ENCODE results near the gene GHRHR. TPM values are rescaled to one million over a fixed set of nuclear protein-coding genes. Genes with fewer than 3 reads are reported as not detected.

GHRHR gene
- total RNA-seq, 2 donors from 2014 or later, result not detected

GRCh38 chr7:30975256-30975899, 11.6 kb downstream of the GHRHR start:
- no peak for ATAC-seq
- Mint-ChIP-seq H3K27ac (no peak overlapping the region), H3K36me3 (ENCODE audit: low read depth) (peaks cover 6% of the 10 kb centered on the region), H3K27me3 (peaks cover 70% of the 10 kb centered on the region), H3K4me3 (no peak overlapping the region), H3K4me1 (peaks cover 6% of the 10 kb centered on the region)
- DNase-seq, result no peak
- H3K9me3 ChIP-seq (ENCODE audit: control insufficient read depth, low read length, poor library complexity, severe bottlenecking), result no peaks in the 10 kb centered on the region

- peaks cover 6% of the 10 kb centered on the region for H3K36me3 Mint-ChIP-seq (ENCODE audit: low read depth)
- ATAC-seq, result no peak
Measured at GRCh38 chr7:30976381-30976780, 12.6 kb downstream of the GHRHR start.

GRCh38 chr7:30977222-30977621, 13.5 kb downstream of the GHRHR start:
- H3K27ac Mint-ChIP-seq, result no peak overlapping the region
- H3K36me3 Mint-ChIP-seq (ENCODE audit: low read depth), result peaks cover 5% of the 10 kb centered on the region
- H3K9me3 ChIP-seq (ENCODE audit: control insufficient read depth, low read length, poor library complexity, severe bottlenecking), result no peaks in the 10 kb centered on the region
- ATAC-seq, result no peak
- no peak overlapping the region for H3K4me3 Mint-ChIP-seq
- peaks cover 62% of the 10 kb centered on the region for H3K27me3 Mint-ChIP-seq
- DNase-seq, result no peak
- peaks cover 6% of the 10 kb centered on the region for H3K4me1 Mint-ChIP-seq

More at GRCh38 chr7:30976381-30976780, 12.6 kb downstream of the GHRHR start:
- peaks cover 6% of the 10 kb centered on the region for H3K4me1 Mint-ChIP-seq
- no peak for DNase-seq
- H3K4me3 Mint-ChIP-seq, result no peak overlapping the region
- H3K9me3 ChIP-seq (ENCODE audit: control insufficient read depth, low read length, poor library complexity, severe bottlenecking), result no peaks in the 10 kb centered on the region
- no peak overlapping the region for H3K27ac Mint-ChIP-seq
- peaks cover 71% of the 10 kb centered on the region for H3K27me3 Mint-ChIP-seq

DNA sequence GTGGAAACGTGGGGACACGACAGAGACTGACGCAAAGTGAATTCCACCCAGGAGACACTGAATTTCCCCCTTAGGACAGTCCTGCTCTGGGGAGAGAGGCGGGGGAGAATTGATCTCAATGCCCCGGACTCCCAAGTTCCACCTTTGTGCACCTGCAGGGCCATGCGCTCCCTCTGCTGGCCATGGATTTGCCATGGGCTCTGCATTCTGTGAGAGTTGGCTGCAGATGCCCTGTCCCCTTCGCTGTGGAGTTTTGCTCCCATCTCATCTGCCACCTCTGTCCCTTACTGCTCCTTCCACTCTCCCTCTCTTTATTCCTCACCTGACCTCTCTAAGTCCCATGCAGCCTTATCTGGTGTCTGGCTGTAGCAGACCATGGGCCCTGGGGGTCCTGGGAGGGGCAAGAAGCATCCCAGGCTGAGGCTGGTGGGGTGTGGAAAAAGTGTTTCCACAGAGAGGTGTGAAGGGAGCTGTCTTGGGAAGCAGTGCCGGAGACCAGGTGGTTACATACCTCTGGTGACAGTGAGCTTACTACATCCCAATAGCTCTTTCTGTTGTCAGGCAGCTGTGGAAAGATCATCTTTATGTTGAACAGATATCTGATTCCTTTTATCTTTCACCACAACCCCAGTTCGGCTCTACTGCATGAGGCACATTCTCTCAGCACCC, 14.3 kb downstream of the GHRHR start:
- ATAC-seq (no peak), DNase-seq (no peak)
- peaks cover 7% of the 10 kb centered on the region for H3K4me1 Mint-ChIP-seq
- H3K9me3 ChIP-seq (ENCODE audit: control insufficient read depth, low read length, poor library complexity, severe bottlenecking), result no peaks in the 10 kb centered on the region
- H3K4me3 Mint-ChIP-seq, result no peak overlapping the region
- H3K27ac Mint-ChIP-seq, result no peak overlapping the region
- peaks cover 57% of the 10 kb centered on the region for H3K27me3 Mint-ChIP-seq
- H3K36me3 Mint-ChIP-seq (ENCODE audit: low read depth), result peaks cover 2% of the 10 kb centered on the region

DNA sequence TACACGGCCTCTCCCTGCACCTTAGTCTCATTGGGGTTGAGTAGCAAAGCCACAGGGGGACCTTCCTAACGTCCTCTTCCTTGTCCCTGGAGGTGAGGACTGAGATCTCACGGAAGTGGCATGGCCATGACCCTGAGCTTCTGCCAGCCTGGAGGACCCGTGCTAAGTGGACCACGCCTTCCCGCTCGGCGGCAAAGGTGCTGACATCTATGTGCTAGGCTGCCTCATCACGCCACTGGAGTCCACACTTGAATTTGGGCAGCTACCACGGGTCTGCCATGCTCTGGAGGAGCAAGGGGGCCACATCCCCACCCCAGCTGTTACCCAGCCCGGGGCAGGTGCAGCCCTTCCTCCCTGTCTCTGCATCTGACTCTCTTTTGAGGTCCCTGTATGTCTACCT, 15.3 kb downstream of the GHRHR start:
- H3K9me3 ChIP-seq (ENCODE audit: control insufficient read depth, low read length, poor library complexity, severe bottlenecking), result no peaks in the 10 kb centered on the region
- DNase-seq, result no peak
- peaks cover 13% of the 10 kb centered on the region for H3K4me1 Mint-ChIP-seq
- no peak overlapping the region for H3K27ac Mint-ChIP-seq
- ATAC-seq, result no peak
- peaks cover 4% of the 10 kb centered on the region for H3K36me3 Mint-ChIP-seq (ENCODE audit: low read depth)
- peaks cover 61% of the 10 kb centered on the region for H3K27me3 Mint-ChIP-seq
- no peak overlapping the region for H3K4me3 Mint-ChIP-seq

GRCh38 chr7:30980194-30980593, 16.4 kb downstream of the GHRHR start:
- peaks cover 68% of the 10 kb centered on the region for H3K27me3 Mint-ChIP-seq
- ATAC-seq (no peak), DNase-seq (no peak)
- H3K36me3 Mint-ChIP-seq (ENCODE audit: low read depth), result peaks cover 4% of the 10 kb centered on the region
- no peaks in the 10 kb centered on the region for H3K9me3 ChIP-seq (ENCODE audit: control insufficient read depth, low read length, poor library complexity, severe bottlenecking)
- H3K27ac Mint-ChIP-seq, result no peak overlapping the region
- no peak overlapping the region for H3K4me3 Mint-ChIP-seq
- H3K4me1 Mint-ChIP-seq, result peaks cover 17% of the 10 kb centered on the region

- Mint-ChIP-seq H3K4me3 (no peak overlapping the region), H3K4me1 (peaks cover 19% of the 10 kb centered on the region), H3K27ac (no peak overlapping the region), H3K27me3 (peaks cover 69% of the 10 kb centered on the region), H3K36me3 (ENCODE audit: low read depth) (peaks cover 4% of the 10 kb centered on the region)
- DNase-seq (no peak), ATAC-seq (no peak)
- no peaks in the 10 kb centered on the region for H3K9me3 ChIP-seq (ENCODE audit: control insufficient read depth, low read length, poor library complexity, severe bottlenecking)
Measured at GRCh38 chr7:30980751-30981150, 17.0 kb downstream of the GHRHR start.

GRCh38 chr7:30983042-30983913, 19.5 kb downstream of the GHRHR start:
- H3K9me3 ChIP-seq (ENCODE audit: control insufficient read depth, low read length, poor library complexity, severe bottlenecking), result no peaks in the 10 kb centered on the region
- Mint-ChIP-seq H3K36me3 (ENCODE audit: low read depth) (peaks cover 8% of the 10 kb centered on the region), H3K4me3 (peak overlapping the region; percentile 78), H3K27me3 (peaks cover 65% of the 10 kb centered on the region), H3K27ac (no peak overlapping the region), H3K4me1 (peaks cover 29% of the 10 kb centered on the region)
- DNase-seq (peak; percentile 55 to 69 (median 59)), ATAC-seq (peak; percentile 87)

DNA sequence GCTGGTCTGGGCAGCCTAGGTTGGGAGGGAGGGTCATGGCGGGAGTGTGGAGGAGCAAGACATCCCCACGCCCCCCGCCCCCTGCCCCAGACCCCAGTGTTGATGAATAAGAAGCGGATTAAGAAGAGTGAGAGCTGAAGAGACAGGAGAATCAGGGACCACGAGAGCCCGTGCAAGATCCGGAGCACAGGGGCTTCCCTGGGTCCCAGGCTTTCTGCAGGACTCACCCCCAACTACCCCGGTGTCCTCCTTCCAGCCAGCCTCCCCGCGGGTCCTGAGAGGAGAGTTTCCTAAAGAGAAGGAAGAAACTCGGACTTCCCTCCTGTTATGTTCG, 20.1 kb downstream of the GHRHR start:
- Mint-ChIP-seq H3K4me3 (peak overlapping the region; percentile 78), H3K4me1 (peaks cover 29% of the 10 kb centered on the region), H3K36me3 (ENCODE audit: low read depth) (peaks cover 8% of the 10 kb centered on the region), H3K27ac (no peak overlapping the region), H3K27me3 (peaks cover 64% of the 10 kb centered on the region)
- no peak for DNase-seq
- ATAC-seq, result peak; percentile 22
- no peaks in the 10 kb centered on the region for H3K9me3 ChIP-seq (ENCODE audit: control insufficient read depth, low read length, poor library complexity, severe bottlenecking)

- ATAC-seq, result no peak
- H3K4me3 Mint-ChIP-seq, result no peak overlapping the region
- H3K4me1 Mint-ChIP-seq, result peaks cover 29% of the 10 kb centered on the region
- H3K9me3 ChIP-seq (ENCODE audit: control insufficient read depth, low read length, poor library complexity, severe bottlenecking), result no peaks in the 10 kb centered on the region
- H3K27ac Mint-ChIP-seq, result no peak overlapping the region
- peaks cover 8% of the 10 kb centered on the region for H3K36me3 Mint-ChIP-seq (ENCODE audit: low read depth)
- DNase-seq, result no peak
- H3K27me3 Mint-ChIP-seq, result peaks cover 61% of the 10 kb centered on the region
Measured at GRCh38 chr7:30984359-30985107, 20.8 kb downstream of the GHRHR start.

- H3K27me3 Mint-ChIP-seq, result peaks cover 61% of the 10 kb centered on the region
- peaks cover 29% of the 10 kb centered on the region for H3K4me1 Mint-ChIP-seq
- no peak for DNase-seq
- no peak overlapping the region for H3K4me3 Mint-ChIP-seq
- no peaks in the 10 kb centered on the region for H3K9me3 ChIP-seq (ENCODE audit: control insufficient read depth, low read length, poor library complexity, severe bottlenecking)
- ATAC-seq, result no peak
- H3K36me3 Mint-ChIP-seq (ENCODE audit: low read depth), result peaks cover 8% of the 10 kb centered on the region
- H3K27ac Mint-ChIP-seq, result peak overlapping the region; percentile 65
Measured at GRCh38 chr7:30985756-30986155, 22.0 kb downstream of the GHRHR start.

GRCh38 chr7:30986331-30986730, 22.6 kb downstream of the GHRHR start:
- Mint-ChIP-seq H3K27ac (peak overlapping the region; percentile 65), H3K27me3 (peaks cover 57% of the 10 kb centered on the region), H3K36me3 (ENCODE audit: low read depth) (peaks cover 8% of the 10 kb centered on the region), H3K4me3 (no peak overlapping the region), H3K4me1 (peaks cover 29% of the 10 kb centered on the region)
- DNase-seq (no peak), ATAC-seq (no peak)
- no peaks in the 10 kb centered on the region for H3K9me3 ChIP-seq (ENCODE audit: control insufficient read depth, low read length, poor library complexity, severe bottlenecking)

- peaks cover 57% of the 10 kb centered on the region for H3K27me3 Mint-ChIP-seq
- ATAC-seq (no peak), DNase-seq (no peak)
- peaks cover 29% of the 10 kb centered on the region for H3K4me1 Mint-ChIP-seq
- no peaks in the 10 kb centered on the region for H3K9me3 ChIP-seq (ENCODE audit: control insufficient read depth, low read length, poor library complexity, severe bottlenecking)
- H3K27ac Mint-ChIP-seq, result peak overlapping the region; percentile 65
- no peak overlapping the region for H3K4me3 Mint-ChIP-seq
- peaks cover 8% of the 10 kb centered on the region for H3K36me3 Mint-ChIP-seq (ENCODE audit: low read depth)
Measured at GRCh38 chr7:30986738-30987137, 23.0 kb downstream of the GHRHR start.
